GM18951 (cell line): ENCODE data around the gene ASCL1.

Source experiments
- POLR2A ChIP-seq: IDR thresholded peaks from 4 replicates; pipeline ENCODE4 v1.6.1; 2011; ENCODE audit warnings: mild to moderate bottlenecking; ENCODE audit not compliant: insufficient read length, insufficient read depth; ENCODE audit errors: extremely low read depth
- in situ Hi-C: fragments of 300-500 bp; cut with MboI; formaldehyde crosslinking; loops from one replicate; pipeline ENCODE4 v1.12.0; 2022; ENCODE audit warnings: low sequenced_read_pairs, mixed read lengths, inconsistent platforms; ENCODE audit not compliant: unreplicated experiment

The ASCL1 gene

GRCh38 chr12:102933168-102933567 is 24.3 kb upstream of the ASCL1 start:
- TF ChIP-seq POLR2A, result no peak
- in situ Hi-C loops, result no loop called here

GRCh38 chr12:102939059-102939458 is 18.4 kb upstream of the ASCL1 start:
- no peak for TF ChIP-seq POLR2A
- in situ Hi-C loops, result no loop called here

GRCh38 chr12:102939670-102940222 is 17.7 kb upstream of the ASCL1 start:
- in situ Hi-C loops, result no loop called here
- TF ChIP-seq POLR2A, result no peak

GRCh38 chr12:102946042-102946441 is 11.4 kb upstream of the ASCL1 start:
- in situ Hi-C loops, result loop anchor here (5.0 kb wide), 1 partner anchor 606 kb away; no protein-coding TSS in a partner anchor
- TF ChIP-seq POLR2A, result no peak

GRCh38 chr12:102948941-102949352 is 8.5 kb upstream of the ASCL1 start:
- no peak for TF ChIP-seq POLR2A
- in situ Hi-C loops, result loop anchor here (5.0 kb wide), 1 partner anchor 603 kb away; no protein-coding TSS in a partner anchor

- in situ Hi-C loops, result no loop called here
- no peak for TF ChIP-seq POLR2A
These were observed 7.1 kb upstream of the ASCL1 start for GRCh38 chr12:102950107-102950949.

- in situ Hi-C loops, result no loop called here
- no peak for TF ChIP-seq POLR2A
These were observed 6.4 kb upstream of the ASCL1 start for GRCh38 chr12:102950950-102951619.

GRCh38 chr12:102951841-102952240 is 5.6 kb upstream of the ASCL1 start:
- TF ChIP-seq POLR2A, result no peak
- in situ Hi-C loops, result no loop called here

GRCh38 chr12:102953221-102953620 is 4.3 kb upstream of the ASCL1 start:
- TF ChIP-seq POLR2A, result no peak
- in situ Hi-C loops, result no loop called here

GRCh38 chr12:102954134-102954533 is 3.3 kb upstream of the ASCL1 start:
- TF ChIP-seq POLR2A, result no peak
- in situ Hi-C loops, result no loop called here

- in situ Hi-C loops, result no loop called here
- no peak for TF ChIP-seq POLR2A
These were observed 1.3 kb upstream of the ASCL1 start for GRCh38 chr12:102955926-102956737.

- no peak for TF ChIP-seq POLR2A
These were observed 641 bp upstream of the ASCL1 start for GRCh38 chr12:102956738-102957327.

GRCh38 chr12:102958073-102958829 is 777 bp downstream of the ASCL1 start:
- in situ Hi-C loops, result no loop called here
- no peak for TF ChIP-seq POLR2A

More at GRCh38 chr12:102956738-102957327, 641 bp upstream of the ASCL1 start:
- in situ Hi-C loops, result no loop called here
